ENCODE results near the gene FIGN. TPM values are rescaled to one million over a fixed set of nuclear protein-coding genes. Genes with fewer than 3 reads are reported as not detected.
A peak's percentile ranks its signal among the peaks of the same experiment; 100 is the strongest.

The FIGN gene
- total RNA-seq, 1 donor from 2014 or later, result 2.7 TPM

DNA sequence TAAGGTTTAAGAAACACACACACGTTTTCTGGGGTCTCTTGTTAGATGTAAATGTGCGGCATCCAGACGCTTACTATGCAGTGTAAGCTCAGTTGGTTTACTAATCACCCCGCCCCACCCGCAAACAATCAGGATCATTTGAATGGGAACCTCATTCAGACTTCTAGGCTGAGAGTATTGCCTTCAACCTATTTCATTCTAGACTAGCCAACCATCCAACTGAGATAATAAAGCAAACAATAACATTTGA is 1.3 kb upstream of the FIGN start:
- DNase-seq, result no peak

DNA sequence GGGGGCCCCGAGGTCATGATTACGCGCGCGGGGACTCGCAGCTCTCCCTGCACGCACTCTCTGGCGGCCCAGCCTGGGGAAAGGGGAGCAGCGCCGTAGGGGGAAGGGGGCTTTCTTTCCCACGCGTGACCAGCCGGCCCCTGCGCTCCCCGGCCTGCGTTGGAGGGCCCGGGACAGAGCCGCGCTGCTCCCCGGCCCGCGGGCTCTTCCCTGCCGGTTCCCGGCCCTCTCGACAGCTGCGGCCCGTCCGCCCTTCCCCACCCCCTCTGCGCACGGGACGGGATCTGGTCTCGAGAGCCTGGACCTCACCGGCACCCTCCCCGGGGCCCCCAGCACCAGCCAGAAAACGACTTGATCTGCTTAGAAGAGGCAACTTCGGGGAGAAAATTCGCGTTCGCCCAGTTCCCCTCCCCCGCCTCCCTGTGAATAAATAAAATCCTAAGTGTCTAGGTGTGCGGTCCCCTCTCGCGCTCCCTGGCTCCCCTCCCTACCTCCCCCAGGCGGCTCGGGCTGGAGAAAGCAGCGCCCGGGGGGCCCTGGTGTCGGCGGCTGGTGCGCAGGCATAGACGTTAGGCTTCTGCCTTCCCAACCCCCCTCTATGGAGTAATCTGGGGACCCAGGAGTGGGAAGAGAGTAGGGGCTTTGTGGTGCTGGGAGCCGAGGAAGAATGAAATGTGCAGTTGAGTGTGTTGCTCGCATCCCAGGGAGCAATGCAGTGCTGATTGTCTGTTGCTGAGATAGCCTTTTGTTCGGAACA is 803 bp upstream of the FIGN start:
- DNase-seq, result no peak

DNA sequence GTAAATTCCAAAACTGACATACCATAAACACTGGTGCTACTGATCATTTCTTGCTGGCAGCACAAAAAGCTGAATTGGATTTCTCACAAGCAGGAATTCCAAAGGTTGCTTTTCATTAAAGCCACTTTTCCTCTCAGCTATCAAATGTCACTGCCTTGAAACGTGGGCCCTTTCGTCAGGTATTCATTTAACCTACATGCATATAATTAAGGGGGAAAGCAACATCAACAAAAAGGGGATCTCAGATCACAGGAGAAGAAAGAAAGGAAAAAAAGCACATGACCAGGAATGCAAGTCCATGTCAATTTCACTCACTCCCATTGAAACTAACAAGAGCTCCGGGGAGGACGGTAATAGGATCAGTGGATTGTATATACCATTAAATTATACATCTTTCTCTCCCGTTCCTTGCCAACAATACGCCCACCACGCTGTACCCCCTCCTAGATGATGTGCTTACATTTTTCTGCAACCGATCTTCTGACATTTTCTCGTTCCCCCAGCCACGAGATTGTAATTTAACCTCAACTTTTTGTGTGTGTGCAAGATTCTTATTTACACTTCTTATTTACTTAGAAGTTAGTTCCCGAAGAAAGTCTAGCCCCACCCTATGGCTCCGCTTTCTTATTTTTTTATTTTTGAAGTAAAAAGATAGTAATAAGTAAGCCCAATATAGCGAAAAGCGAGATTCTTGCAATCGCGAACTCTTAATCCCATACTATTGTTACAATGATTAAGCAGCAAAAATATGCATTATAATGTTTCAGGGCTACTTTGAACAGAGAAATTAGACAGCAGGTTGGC is 725 bp downstream of the FIGN start:
- no peak for DNase-seq

DNA sequence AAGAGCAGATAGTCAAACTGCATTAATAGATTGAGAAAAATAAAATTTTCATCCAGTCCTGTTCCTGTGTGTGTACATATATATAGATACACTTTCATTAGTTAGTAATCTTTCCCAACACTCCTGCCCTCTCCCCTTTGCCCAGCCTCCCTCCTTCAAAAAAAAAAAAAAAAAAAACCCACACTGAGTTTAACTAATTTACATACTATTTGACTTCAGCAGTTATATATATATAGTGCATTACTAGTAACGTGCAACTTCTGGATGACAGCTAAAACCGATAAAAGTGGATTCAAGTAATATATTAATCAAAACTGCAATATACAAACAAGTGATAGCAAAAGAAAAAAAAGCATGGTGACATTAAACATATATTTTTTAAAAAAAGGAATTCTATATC is 1.4 kb downstream of the FIGN start:
- DNase-seq, result no peak

DNA sequence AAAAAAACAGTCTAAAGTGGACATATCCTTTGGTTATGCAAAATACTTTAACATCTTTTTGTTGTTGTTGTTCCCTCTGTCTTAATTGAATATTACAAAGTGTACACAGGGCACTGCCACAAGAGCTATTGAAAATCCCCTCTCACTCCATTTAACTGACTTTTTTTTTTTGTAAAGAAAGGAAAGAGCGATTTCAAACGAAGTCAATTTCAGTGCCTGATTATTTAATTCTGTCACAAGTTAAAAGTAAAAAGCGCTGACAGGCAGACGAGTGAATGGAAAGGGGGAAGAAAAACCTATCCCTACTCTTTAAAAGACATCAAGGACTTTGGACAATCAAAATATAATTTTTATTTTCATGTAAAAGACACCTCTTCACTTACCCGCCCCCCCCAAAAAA is 1.9 kb downstream of the FIGN start:
- no peak for DNase-seq

DNA sequence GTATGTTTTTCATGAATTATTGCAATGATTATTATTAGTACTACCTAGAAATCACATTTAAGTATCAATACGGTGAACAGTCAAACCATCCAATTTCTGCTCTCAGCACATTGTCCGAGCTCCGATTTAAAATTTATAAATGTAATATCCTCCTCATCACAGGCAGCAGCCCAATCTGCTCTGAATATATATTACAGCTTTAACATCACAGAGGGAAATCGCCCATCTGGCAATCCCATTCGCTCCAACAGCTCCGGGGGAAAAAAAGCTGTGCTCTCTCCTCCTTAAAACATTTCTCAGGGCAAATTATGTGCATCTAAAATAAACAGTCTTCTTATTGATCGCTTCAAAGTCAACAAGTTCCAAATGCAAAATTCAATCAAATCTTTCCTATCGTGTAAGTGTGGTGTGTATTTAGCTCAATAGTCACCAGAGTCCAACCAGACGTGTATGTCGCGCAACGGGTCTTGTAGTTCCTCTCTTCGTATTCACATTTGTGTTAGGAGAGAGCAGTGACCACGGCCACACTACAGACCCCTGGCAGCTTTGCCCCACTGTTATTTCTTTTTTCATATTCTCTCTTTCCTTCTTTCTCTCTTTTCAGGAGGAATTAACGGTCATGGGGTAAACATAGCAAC is 2.4 kb downstream of the FIGN start:
- DNase-seq, result no peak

DNA sequence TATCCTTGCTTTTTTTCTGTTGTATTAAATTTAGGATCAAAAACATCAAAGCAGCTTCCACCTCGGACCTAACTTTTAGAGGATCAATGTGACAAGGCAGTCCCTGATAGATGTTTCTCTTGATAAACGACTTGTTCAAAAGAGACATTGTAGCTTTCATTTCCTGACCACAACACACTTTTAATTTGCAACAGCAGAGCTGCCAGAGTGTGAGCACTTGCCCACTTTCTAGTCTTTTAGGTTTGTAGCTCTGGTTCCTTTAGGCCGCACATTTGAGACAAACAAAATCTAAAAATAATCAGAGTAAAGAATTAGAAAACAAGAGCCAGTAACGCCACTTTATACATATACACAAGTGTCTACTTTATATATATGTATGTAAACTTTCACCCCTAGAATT is 3.1 kb downstream of the FIGN start:
- no peak for DNase-seq

DNA sequence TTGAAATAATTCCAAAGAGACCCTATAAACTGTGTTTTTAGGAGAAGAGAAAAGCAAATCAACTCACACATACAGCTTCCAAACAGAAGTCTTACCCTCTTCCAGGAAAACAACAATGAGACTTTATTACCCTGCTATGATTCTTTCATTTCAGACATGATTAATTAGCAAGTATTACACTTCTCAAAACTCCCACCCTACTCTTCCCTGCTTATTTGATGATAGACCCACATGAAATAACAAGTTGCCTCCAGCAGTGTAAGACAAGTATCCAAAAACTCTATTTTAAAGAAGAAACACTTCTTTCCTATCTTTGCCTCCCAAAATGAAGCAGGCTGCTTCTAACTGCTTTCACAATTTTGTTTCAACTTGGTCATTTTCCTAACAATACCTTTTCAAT is 4.1 kb downstream of the FIGN start:
- DNase-seq, result no peak

DNA sequence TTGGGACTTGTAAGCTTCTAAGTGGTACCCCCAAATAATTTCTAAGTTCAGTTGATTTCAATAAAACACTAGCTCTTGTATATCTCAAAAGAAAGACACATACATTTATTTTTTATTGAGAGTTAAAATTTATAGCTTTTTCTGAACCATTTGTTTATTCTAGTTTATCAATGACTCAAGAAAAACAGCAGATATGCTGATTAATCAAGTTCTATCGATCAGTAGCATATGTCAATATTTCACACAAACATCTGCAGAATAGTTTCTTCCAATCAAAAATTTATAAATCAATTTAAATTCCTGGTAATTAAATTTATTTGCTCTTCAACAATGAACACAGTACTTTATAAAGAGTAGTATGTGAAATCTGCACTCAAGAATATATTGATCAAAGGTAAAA is 5.3 kb downstream of the FIGN start:
- no peak for DNase-seq

DNA sequence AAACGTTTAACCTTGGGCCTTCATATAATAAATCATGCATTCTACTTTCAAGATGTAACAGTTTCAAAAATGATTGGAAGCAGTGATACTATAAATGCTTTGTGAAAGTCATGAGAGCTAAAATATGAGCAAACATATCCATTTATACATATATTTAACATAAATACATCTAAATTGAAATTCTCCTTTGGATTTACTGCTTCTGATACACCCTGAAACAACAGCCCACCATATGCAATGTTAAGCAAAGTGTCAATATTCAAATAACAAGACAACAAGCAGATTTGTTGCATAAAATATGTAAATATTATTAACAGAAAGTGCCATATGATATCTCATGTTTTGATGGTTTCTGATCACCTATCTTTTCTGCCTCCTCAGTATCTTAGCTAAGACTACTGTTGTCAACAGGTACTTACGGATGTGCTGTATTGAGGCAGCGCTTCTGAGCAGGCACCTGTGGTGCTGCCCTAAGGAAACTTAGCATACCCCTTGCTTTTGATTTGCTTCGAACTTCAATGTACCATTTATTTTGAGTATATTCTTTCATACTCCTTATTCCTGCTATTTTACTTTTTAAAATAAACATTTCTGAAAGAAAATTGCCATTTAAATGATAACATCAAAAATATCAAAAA is 6.1 kb downstream of the FIGN start:
- no peak for DNase-seq

DNA sequence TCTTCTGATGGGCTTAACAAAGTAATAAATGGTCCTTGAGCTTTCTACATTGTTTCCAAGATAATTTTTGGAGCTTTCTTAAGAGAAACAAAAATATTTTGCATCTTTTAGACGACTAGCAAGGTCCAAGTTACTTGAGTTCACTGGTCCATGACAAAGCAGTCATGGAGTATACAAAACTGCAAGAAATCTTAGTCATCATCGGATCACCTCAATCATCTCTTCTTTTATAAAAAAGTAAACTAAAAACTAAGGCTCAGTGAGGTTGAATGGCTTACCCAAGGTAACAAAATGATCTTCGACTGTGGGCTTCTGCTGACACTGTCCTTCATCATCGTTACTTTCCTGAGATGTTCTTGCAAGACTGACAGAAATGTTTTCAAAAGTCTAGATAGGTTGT is 11.9 kb downstream of the FIGN start:
- DNase-seq, result no peak

DNA sequence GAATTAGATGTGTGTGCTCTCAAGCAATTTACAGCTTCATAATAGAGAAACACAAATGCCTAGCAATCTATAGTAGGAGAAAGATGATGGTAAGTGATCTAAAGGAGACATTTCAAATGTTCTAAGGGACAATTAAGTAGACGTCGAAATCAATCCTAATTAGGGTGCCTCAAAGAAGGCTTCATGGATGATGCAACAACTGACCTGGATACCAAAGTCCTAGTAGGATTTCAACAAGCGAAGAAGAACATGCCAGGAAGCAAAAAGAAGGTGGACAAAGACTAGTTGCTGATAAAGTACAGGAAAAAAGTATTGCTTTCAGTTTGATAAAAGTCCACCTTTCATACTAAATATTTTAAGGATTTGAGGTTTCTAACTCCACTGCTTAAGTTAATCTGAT is 12.5 kb downstream of the FIGN start:
- DNase-seq, result no peak

DNA sequence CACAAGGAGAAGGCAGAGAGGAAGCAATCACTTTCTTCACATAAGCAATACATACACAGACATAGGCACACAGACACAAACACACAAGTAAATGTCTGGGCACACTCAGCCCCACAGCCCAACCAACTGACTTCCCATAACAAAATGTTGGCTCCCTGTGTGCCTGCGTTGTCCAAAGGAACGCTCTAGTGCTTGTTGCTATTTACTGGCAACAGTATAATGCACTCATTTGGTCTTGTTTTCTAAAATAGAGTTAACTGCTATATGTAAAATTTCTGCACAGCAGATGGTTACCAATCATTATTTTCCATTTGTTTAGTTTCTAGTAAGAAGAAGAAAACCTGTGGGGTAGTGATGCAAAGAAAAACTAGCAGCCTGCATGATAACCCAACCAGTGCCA is 16.5 kb downstream of the FIGN start:
- DNase-seq, result peak; percentile 38

DNA sequence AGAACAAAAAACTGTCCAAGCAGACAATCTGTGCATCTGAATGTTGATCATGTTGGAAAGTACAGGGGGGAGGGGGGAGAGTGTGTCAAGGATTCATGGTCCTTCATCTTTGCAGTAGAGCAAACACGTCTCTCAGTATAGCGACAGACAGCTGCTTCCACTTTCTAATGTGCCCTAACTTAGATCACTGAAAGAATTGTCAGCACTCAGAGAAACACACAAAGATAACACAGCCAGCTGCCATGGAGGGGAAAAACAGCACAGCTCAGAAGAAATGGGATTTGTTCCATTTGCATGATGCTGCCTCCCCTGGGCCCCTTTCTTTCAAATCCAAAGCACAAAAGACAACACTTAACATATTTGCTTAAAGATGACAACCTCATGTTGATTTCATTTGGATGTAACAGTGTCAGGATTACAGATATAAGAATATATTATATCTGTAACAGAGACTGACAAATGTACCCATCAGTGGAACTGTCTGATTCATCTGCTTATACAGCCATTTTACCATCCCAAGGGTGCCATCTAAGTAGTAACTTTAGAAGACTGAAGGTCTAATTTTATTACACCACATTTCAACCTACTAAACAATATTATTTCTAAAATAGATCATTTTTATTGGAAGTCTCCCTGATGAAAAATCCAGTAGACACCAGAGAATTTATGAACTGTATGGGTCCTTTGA is 17.7 kb downstream of the FIGN start:
- DNase-seq, result peak; percentile 53

DNA sequence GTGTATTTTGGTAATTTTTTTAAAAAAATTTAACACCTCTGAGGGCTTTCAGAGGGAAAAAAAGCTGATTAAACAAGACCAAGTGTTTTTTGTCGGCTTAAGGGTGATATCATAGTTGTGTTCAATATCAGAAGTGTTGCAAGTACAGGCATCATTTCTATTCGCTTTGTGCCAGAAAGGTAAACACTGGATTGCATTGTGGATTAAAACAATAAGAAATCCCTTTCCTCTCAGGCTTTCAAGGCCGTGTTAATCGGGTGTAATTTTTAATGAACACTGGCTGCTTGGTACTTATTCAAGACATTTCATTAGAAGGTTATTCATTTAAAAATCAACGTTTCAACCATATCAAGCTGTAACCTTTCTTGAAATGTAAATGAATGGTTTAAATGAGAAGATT is 18.3 kb downstream of the FIGN start:
- DNase-seq, result no peak

DNA sequence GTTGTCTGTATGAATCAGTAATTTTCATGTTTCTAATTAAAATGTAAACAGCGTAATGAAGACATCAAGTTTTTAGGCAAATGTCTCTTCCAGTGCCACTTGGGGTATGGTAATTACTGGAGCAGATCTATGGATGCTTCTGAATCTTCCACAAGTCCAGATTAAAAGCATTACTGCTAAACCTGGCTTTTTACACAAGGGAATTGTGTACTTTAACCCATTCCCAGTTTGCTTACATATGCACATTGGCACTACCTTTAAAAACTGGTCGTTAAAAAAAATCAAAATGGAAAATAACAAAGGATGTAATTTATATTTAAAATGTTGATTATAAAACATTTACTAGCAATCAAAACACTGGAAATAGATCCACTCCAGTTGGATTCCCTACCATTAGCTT is 19.7 kb downstream of the FIGN start:
- DNase-seq, result no peak

DNA sequence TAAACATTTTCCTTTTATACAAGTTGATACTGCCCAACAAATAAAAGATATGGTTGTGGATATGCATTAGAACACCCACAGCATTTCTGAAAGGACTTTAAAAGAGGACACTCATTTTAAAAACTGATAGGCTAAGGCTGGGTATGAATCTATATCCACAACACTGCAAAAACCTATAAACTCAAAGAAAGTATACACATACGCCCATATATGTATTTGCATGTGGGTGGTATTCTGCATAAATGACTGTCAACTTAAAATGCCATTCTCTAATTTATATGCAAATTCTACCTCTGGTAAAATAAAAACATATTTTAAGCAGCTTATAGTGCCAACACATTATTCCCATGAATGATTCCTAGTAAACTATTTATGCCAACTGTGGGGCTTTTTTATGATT is 20.1 kb downstream of the FIGN start:
- DNase-seq, result no peak

DNA sequence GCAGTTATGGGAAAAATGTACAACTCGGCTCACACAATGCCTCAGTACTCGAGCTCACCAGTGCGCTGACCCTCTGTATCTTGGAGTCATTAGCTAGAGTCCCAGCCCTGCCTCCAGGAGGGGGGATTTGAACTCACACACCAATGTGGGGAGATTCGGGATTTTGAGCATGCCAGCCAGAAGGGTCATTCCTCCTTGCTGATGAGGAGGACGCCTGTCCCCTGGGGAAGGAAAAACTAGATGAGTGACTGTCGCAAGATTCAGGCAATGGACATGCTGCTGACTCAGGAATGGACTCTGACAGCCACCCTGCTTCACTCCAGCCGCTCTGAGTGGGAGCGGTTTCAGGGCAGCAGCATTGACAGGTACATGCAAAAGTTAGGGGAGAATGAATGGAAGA is 20.6 kb downstream of the FIGN start:
- no peak for DNase-seq

DNA sequence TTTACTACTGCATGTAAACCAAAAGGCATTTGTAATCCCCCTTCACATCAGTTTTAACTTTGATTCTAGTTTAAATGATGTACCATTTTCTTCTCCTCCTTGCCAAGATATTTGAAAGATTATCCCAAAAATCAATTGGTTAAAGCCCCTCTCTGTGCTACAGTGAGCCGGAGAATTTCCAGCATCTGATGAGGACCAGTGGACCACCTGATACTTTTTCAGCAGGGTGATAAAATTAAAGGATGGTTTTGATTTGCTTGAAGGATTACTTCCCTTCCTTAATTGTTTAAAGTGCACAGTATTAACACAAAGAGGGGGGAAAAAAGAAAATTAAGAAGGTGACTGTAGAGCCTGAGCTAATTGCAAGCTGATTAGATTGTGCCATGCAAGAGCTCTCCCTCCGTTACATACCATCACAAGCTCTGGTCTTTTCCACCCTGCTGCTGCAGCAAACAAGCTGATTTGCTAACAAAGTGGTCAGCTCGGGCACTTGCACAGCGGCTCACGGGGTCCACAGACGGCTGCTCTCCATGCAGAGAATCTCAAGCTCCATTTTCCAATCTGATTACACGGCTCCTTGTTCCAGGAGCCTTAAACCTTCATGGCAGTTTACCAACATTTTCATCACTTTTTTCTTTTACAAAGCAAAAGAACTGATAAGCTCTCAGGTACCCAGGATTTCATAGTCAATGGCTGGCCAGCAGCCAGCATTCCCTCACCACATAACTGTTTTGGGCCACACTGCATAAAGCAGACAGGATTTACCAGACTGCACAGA is 22.1 kb downstream of the FIGN start:
- DNase-seq, result no peak

DNA sequence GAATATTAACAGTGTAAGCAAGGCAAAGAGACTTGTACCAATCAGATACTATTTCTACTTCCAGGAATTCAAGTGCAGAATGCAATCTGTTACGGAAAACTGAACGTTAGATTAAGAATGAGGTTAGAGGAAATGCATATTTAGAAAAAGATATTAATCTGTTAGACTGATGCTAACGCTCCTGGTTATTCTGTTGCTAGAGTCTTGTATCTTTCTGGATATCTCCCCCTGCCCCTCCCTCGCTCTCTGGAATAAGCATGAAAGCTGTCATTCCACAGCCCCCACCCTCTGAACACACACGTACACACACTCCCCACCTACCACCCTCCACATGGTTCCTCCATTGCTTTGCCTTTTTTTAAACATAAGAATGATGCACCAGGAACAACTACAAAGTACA is 24.1 kb downstream of the FIGN start:
- no peak for DNase-seq

DNA sequence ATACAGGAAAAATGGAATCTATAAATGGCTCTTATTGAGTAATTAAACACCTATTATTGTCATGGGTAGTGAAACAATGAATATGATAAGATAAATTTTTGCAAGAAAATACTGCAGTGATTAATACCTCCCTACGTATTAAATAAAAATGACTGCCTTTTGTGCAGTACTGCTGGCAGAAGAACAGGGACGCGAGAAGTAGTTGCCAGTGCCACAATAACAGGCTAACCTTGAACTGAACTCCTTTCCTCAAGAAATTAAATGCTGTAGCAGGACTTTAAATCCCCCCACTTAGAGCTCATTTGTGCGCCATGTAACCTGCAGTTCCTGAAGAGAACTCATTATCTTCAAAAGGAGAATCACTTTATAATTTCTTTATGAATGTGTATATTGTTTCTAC is 24.6 kb downstream of the FIGN start:
- DNase-seq, result no peak

DNA sequence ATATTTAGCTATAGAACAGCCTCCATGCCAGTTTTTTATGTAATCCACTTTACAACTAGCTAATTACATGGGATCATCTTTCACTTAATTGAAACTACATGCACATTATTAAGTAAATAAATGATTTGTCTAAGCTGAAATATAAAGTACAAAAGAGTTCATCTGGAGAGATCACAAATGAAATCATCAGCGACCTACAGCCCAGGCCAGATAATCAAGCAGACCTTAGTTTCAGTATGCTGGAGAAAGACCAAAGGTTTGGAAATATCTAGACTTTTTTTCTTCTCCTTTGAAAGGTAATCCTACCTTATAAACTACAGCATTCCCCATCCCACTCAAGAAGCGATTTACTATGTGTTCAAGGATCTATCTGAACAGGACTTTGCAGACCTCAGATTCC is 26.5 kb downstream of the FIGN start:
- no peak for DNase-seq
